Trophoblast cell (in vitro differentiated cells and primary cell): ENCODE data around the gene FBN1.

Experiments used
- DNase-seq, 2 donors: peaks; one replicate each; pipeline ENCODE4 v3.0.0-alpha.2; 2016
- H2AFZ ChIP-seq: 2 replicates; pipeline ENCODE4 v1.6.1; 2013; ENCODE audit warnings: low read length, moderate library complexity, mild to moderate bottlenecking; ENCODE audit not compliant: insufficient read depth, poor library complexity
- H2AK5ac ChIP-seq: 2 replicates; pipeline ENCODE4 v1.6.1; 2013; ENCODE audit warnings: mild to moderate bottlenecking, low read length
- H2BK120ac ChIP-seq: 2 replicates; pipeline ENCODE4 v1.6.1; 2013; ENCODE audit warnings: low read length, mild to moderate bottlenecking, moderate library complexity; ENCODE audit not compliant: insufficient read depth, poor library complexity
- H2BK12ac ChIP-seq: 2 replicates; pipeline ENCODE4 v1.6.1; 2013; ENCODE audit warnings: mild to moderate bottlenecking, low read length, moderate library complexity
- H2BK5ac ChIP-seq: 2 replicates; pipeline ENCODE4 v1.6.1; 2013; ENCODE audit warnings: low read length, low read depth, moderate library complexity, mild to moderate bottlenecking; ENCODE audit not compliant: poor library complexity
- H3K14ac ChIP-seq: 2 replicates; pipeline ENCODE4 v1.6.1; 2013; ENCODE audit warnings: mild to moderate bottlenecking, low read length
- H3K18ac ChIP-seq: 2 replicates; pipeline ENCODE4 v1.6.1; 2013; ENCODE audit warnings: mild to moderate bottlenecking, low read length
- H3K23ac ChIP-seq: 2 replicates; pipeline ENCODE4 v1.6.1; 2013; ENCODE audit warnings: low read length
- H3K27ac ChIP-seq: 2 replicates; pipeline ENCODE4 v1.5.1; 2013; ENCODE audit warnings: low read depth, mild to moderate bottlenecking, inconsistent platforms, low read length, moderate library complexity
- H3K27me3 ChIP-seq: 2 replicates; pipeline ENCODE4 v1.6.1; 2013; ENCODE audit warnings: inconsistent platforms, mild to moderate bottlenecking, low read length, moderate library complexity; ENCODE audit not compliant: insufficient read depth
- H3K36me3 ChIP-seq, 2 experiments: 1 replicate in 1 of 2; 2 replicates in 1 of 2; pipeline ENCODE4 v1.6.1; 2013; ENCODE audit warnings: low read length in 2 of 2, mild to moderate bottlenecking in 2 of 2, moderate library complexity in 1 of 2; ENCODE audit not compliant: insufficient read depth in 2 of 2, control insufficient read depth in 1 of 2
- H3K4ac ChIP-seq: 2 replicates; pipeline ENCODE4 v1.6.1; 2013; ENCODE audit warnings: low read depth, mild to moderate bottlenecking, low read length, moderate library complexity
- H3K4me1 ChIP-seq, 2 experiments: 1 replicate in 1 of 2; 2 replicates in 1 of 2; pipeline ENCODE4 v1.6.1; 2013; ENCODE audit warnings: low read length in 2 of 2, mild to moderate bottlenecking in 2 of 2, moderate library complexity in 1 of 2; ENCODE audit not compliant: insufficient read depth in 2 of 2, control insufficient read depth in 1 of 2
- H3K4me2 ChIP-seq: 2 replicates; pipeline ENCODE4 v1.6.1; 2013; ENCODE audit warnings: inconsistent platforms, mild to moderate bottlenecking, low read length, moderate library complexity
- H3K4me3 ChIP-seq: 2 replicates; pipeline ENCODE4 v1.5.1; 2013; ENCODE audit warnings: mild to moderate bottlenecking, low read depth, low read length, inconsistent platforms
- H3K79me1 ChIP-seq: one replicate; pipeline ENCODE4 v1.6.1; 2013; ENCODE audit warnings: low read length
- H3K79me2 ChIP-seq: 2 replicates; pipeline ENCODE4 v1.6.1; 2013; ENCODE audit warnings: low read length, mild to moderate bottlenecking; ENCODE audit not compliant: control insufficient read depth, insufficient read depth, poor library complexity
- H3K9ac ChIP-seq: 2 replicates; pipeline ENCODE4 v1.6.1; 2013; ENCODE audit warnings: mild to moderate bottlenecking, low read length
- H3K9me3 ChIP-seq: 2 replicates; pipeline ENCODE4 v1.6.1; 2013; ENCODE audit warnings: low read depth, mild to moderate bottlenecking, control low read depth, inconsistent platforms, low read length; ENCODE audit not compliant: insufficient read depth
- H4K12ac ChIP-seq: 2 replicates; pipeline ENCODE4 v1.6.1; 2013; ENCODE audit warnings: low read depth, mild to moderate bottlenecking, low read length, moderate library complexity
- H4K8ac ChIP-seq: 2 replicates; pipeline ENCODE4 v1.6.1; 2013; ENCODE audit warnings: low read depth, mild to moderate bottlenecking, low read length, moderate library complexity
- H4K91ac ChIP-seq: one replicate; pipeline ENCODE4 v1.6.1; 2013; ENCODE audit warnings: low read depth, mild to moderate bottlenecking, low read length, moderate library complexity
- WGBS: extraction: QIAGEN DNeasy Blood & Tissue Kit; methylation state at CpG from one replicate; pipeline ENCODE4 v1.1.7; 2013; ENCODE audit warnings: missing lambda C conversion rate; ENCODE audit not compliant: insufficient read length, insufficient coverage; ENCODE audit errors: extremely low coverage; 5-methylcytosine and 5-hydroxymethylcytosine counted together

FBN1 gene

GRCh38 chr15:48371550-48371949 lies 274.0 kb downstream of the FBN1 start:
- H3K14ac ChIP-seq: no peak overlapping the region
- no peak overlapping the region for H2BK12ac ChIP-seq
- H3K27ac ChIP-seq: no peak overlapping the region
- H4K91ac ChIP-seq: no peak overlapping the region
- no peaks in the 10 kb centered on the region for H3K4me1 ChIP-seq
- no peak for DNase-seq
- no peak overlapping the region for H3K18ac ChIP-seq
- no peak overlapping the region for H4K12ac ChIP-seq
- H3K4me3 ChIP-seq: no peak overlapping the region
- no peak overlapping the region for H3K9ac ChIP-seq
- H2AFZ ChIP-seq: no peak overlapping the region
- no CpG with 5 or more reads among the region's 2 CpGs for WGBS
- H3K9me3 ChIP-seq: no peaks in the 10 kb centered on the region
- H4K8ac ChIP-seq: no peak overlapping the region
- H3K79me2 ChIP-seq: no peaks in the 10 kb centered on the region
- H3K27me3 ChIP-seq: no peaks in the 10 kb centered on the region
- no peak overlapping the region for H3K4me2 ChIP-seq
- no peak overlapping the region for H2BK5ac ChIP-seq
- H2AK5ac ChIP-seq: no peak overlapping the region
- no peaks in the 10 kb centered on the region for H3K36me3 ChIP-seq
- no peak overlapping the region for H3K4ac ChIP-seq
- no peaks in the 10 kb centered on the region for H3K79me1 ChIP-seq
- no peak overlapping the region for H3K23ac ChIP-seq
- no peak overlapping the region for H2BK120ac ChIP-seq

GRCh38 chr15:48370460-48370859 lies 275.0 kb downstream of the FBN1 start:
- no peak overlapping the region for H3K4me3 ChIP-seq
- no peak overlapping the region for H3K4ac ChIP-seq
- no peak overlapping the region for H4K12ac ChIP-seq
- H2BK5ac ChIP-seq: no peak overlapping the region
- H3K79me1 ChIP-seq: no peaks in the 10 kb centered on the region
- no CpG with 5 or more reads among the region's 3 CpGs for WGBS
- no peak overlapping the region for H3K9ac ChIP-seq
- H3K18ac ChIP-seq: no peak overlapping the region
- no peak overlapping the region for H3K23ac ChIP-seq
- H4K8ac ChIP-seq: no peak overlapping the region
- H4K91ac ChIP-seq: no peak overlapping the region
- no peak overlapping the region for H3K27ac ChIP-seq
- no peaks in the 10 kb centered on the region for H3K4me1 ChIP-seq
- DNase-seq: no peak
- H3K27me3 ChIP-seq: no peaks in the 10 kb centered on the region
- no peak overlapping the region for H3K4me2 ChIP-seq
- no peak overlapping the region for H2BK12ac ChIP-seq
- H2AK5ac ChIP-seq: no peak overlapping the region
- H2AFZ ChIP-seq: no peak overlapping the region
- no peak overlapping the region for H3K14ac ChIP-seq
- H3K9me3 ChIP-seq: no peaks in the 10 kb centered on the region
- H2BK120ac ChIP-seq: no peak overlapping the region
- H3K79me2 ChIP-seq: no peaks in the 10 kb centered on the region
- no peaks in the 10 kb centered on the region for H3K36me3 ChIP-seq

GRCh38 chr15:48367483-48367882 lies 278.0 kb downstream of the FBN1 start:
- Histone ChIP-seq H3K14ac (no peak overlapping the region), H3K27me3 (no peaks in the 10 kb centered on the region), H2BK120ac (no peak overlapping the region), H3K9ac (no peak overlapping the region), H3K23ac (no peak overlapping the region), H3K27ac (no peak overlapping the region), H4K12ac (no peak overlapping the region), H4K91ac (no peak overlapping the region), H3K4me3 (no peak overlapping the region), H3K4ac (no peak overlapping the region), H4K8ac (no peak overlapping the region), H3K36me3 (no peaks in the 10 kb centered on the region), H2AFZ (no peak overlapping the region), H2BK5ac (no peak overlapping the region), H2BK12ac (no peak overlapping the region), H2AK5ac (no peak overlapping the region), H3K4me1 (no peaks in the 10 kb centered on the region), H3K79me1 (no peaks in the 10 kb centered on the region), H3K9me3 (no peaks in the 10 kb centered on the region), H3K18ac (no peak overlapping the region), H3K4me2 (no peak overlapping the region), H3K79me2 (no peaks in the 10 kb centered on the region)
- WGBS: no CpG with 5 or more reads among the region's 3 CpGs
- DNase-seq: no peak

- Histone ChIP-seq H3K27ac (no peak overlapping the region), H3K14ac (no peak overlapping the region), H3K23ac (no peak overlapping the region), H2BK120ac (no peak overlapping the region), H3K27me3 (no peaks in the 10 kb centered on the region), H4K8ac (no peak overlapping the region), H2BK12ac (no peak overlapping the region), H4K12ac (no peak overlapping the region), H4K91ac (no peak overlapping the region), H3K4me3 (no peak overlapping the region), H3K9ac (no peak overlapping the region), H2BK5ac (no peak overlapping the region), H3K36me3 (no peaks in the 10 kb centered on the region), H3K79me1 (no peaks in the 10 kb centered on the region), H3K79me2 (no peaks in the 10 kb centered on the region), H2AFZ (no peak overlapping the region), H3K4ac (no peak overlapping the region), H3K18ac (no peak overlapping the region), H3K9me3 (no peaks in the 10 kb centered on the region), H3K4me2 (no peak overlapping the region), H2AK5ac (no peak overlapping the region), H3K4me1 (no peaks in the 10 kb centered on the region)
- WGBS: no CpG with 5 or more reads among the region's 4 CpGs
- DNase-seq: no peak
Observed at GRCh38 chr15:48366584-48367312, 278.8 kb downstream of the FBN1 start.
